WTC11 (cell line): ENCODE results near the gene KSR1.

Source experiments
- CTCF ChIP-seq: fragments of 200-600 bp; IDR thresholded peaks from 2 replicates; pipeline ENCODE4 v1.8.0; 2022; ENCODE audit warnings: antibody characterized with exemption
- FOXJ3 ChIP-seq: sonication (generic); formaldehyde crosslinking; IDR thresholded peaks from 2 replicates; pipeline ENCODE4 v1.9.0; 2021; ENCODE audit warnings: missing genetic modification reagents, mild to moderate bottlenecking, borderline replicate concordance
- MAX ChIP-seq: sonication (generic); formaldehyde crosslinking; IDR thresholded peaks from 2 replicates; pipeline ENCODE4 v1.8.0; 2022; ENCODE audit warnings: mild to moderate bottlenecking, missing genetic modification reagents
- MLX ChIP-seq: sonication (generic); formaldehyde crosslinking; IDR thresholded peaks from 2 replicates; pipeline ENCODE4 v1.8.1; 2023; ENCODE audit warnings: mild to moderate bottlenecking, missing genetic modification reagents, moderate library complexity
- NFYB ChIP-seq: sonication (generic); formaldehyde crosslinking; conservative IDR thresholded peaks from 2 replicates; pipeline ENCODE4 v1.8.0; 2022; ENCODE audit warnings: low read depth, missing genetic modification reagents
- STAT6 ChIP-seq: sonication (generic); formaldehyde crosslinking; conservative IDR thresholded peaks from 2 replicates; pipeline ENCODE4 v1.8.1; 2023; ENCODE audit warnings: mild to moderate bottlenecking, low read depth, missing genetic modification reagents, moderate library complexity
- TEAD4 ChIP-seq: sonication (generic); formaldehyde crosslinking; IDR thresholded peaks from 2 replicates; pipeline ENCODE4 v1.8.0; 2022; ENCODE audit warnings: mild to moderate bottlenecking, missing genetic modification reagents
- USF2 ChIP-seq: sonication (generic); formaldehyde crosslinking; IDR thresholded peaks from 2 replicates; pipeline ENCODE4 v1.8.1; 2023; ENCODE audit warnings: mild to moderate bottlenecking, missing genetic modification reagents, moderate library complexity
- TF ChIP-seq, protein P1 (sequence below): sonication (generic); formaldehyde crosslinking; IDR thresholded peaks from 2 replicates; pipeline ENCODE4 v1.8.1; 2022; ENCODE audit warnings: mild to moderate bottlenecking, moderate library complexity, missing genetic modification reagents
- TF ChIP-seq, protein P2 (sequence below): sonication (generic); formaldehyde crosslinking; conservative IDR thresholded peaks from 2 replicates; pipeline ENCODE4 v1.8.1; 2022; ENCODE audit warnings: mild to moderate bottlenecking, missing genetic modification reagents
- TF ChIP-seq, protein P3 (sequence below): sonication (generic); formaldehyde crosslinking; IDR thresholded peaks from 2 replicates; pipeline ENCODE4 v1.8.0; 2022; ENCODE audit warnings: missing genetic modification reagents

DNA sequence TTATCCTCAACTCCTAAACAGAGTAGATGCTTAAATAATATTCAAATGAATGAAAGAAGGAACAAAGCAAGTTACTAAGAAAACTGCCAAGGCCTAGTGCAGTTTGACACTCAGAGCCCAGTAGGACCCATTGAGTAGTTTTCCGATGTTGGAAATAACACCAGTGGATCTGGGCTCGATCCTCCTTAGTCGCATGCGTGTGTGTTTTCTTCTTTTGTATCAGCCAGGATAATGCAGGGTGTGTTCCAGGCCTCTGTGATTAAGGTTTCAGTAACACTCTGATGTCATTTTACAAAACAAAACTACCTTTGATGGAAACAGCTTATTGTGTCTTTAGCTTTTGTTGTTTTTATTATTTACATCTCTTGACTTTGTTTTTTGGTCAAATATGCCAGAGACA lies 24.5 kb downstream of the KSR1 start:
- TF ChIP-seq CTCF (no peak), MAX (CRISPR knock-in tag) (no peak), MLX (no peak), NFYB (CRISPR knock-in tag) (no peak), FOXJ3 (no peak), TEAD4 (CRISPR knock-in tag) (no peak), USF2 (no peak), STAT6 (no peak)
- TF ChIP-seq, protein P1, sequence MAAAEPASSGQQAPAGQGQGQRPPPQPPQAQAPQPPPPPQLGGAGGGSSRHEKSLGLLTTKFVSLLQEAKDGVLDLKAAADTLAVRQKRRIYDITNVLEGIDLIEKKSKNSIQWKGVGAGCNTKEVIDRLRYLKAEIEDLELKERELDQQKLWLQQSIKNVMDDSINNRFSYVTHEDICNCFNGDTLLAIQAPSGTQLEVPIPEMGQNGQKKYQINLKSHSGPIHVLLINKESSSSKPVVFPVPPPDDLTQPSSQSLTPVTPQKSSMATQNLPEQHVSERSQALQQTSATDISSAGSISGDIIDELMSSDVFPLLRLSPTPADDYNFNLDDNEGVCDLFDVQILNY (CRISPR knock-in tag) = no peak
- TF ChIP-seq, protein P2, sequence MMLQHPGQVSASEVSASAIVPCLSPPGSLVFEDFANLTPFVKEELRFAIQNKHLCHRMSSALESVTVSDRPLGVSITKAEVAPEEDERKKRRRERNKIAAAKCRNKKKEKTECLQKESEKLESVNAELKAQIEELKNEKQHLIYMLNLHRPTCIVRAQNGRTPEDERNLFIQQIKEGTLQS = no peak
- TF ChIP-seq, protein P3, sequence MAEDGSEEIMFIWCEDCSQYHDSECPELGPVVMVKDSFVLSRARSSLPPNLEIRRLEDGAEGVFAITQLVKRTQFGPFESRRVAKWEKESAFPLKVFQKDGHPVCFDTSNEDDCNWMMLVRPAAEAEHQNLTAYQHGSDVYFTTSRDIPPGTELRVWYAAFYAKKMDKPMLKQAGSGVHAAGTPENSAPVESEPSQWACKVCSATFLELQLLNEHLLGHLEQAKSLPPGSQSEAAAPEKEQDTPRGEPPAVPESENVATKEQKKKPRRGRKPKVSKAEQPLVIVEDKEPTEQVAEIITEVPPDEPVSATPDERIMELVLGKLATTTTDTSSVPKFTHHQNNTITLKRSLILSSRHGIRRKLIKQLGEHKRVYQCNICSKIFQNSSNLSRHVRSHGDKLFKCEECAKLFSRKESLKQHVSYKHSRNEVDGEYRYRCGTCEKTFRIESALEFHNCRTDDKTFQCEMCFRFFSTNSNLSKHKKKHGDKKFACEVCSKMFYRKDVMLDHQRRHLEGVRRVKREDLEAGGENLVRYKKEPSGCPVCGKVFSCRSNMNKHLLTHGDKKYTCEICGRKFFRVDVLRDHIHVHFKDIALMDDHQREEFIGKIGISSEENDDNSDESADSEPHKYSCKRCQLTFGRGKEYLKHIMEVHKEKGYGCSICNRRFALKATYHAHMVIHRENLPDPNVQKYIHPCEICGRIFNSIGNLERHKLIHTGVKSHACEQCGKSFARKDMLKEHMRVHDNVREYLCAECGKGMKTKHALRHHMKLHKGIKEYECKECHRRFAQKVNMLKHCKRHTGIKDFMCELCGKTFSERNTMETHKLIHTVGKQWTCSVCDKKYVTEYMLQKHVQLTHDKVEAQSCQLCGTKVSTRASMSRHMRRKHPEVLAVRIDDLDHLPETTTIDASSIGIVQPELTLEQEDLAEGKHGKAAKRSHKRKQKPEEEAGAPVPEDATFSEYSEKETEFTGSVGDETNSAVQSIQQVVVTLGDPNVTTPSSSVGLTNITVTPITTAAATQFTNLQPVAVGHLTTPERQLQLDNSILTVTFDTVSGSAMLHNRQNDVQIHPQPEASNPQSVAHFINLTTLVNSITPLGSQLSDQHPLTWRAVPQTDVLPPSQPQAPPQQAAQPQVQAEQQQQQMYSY (CRISPR knock-in tag) = no peak
